Measurements from ENCODE around the gene PBRM1.

DNA sequence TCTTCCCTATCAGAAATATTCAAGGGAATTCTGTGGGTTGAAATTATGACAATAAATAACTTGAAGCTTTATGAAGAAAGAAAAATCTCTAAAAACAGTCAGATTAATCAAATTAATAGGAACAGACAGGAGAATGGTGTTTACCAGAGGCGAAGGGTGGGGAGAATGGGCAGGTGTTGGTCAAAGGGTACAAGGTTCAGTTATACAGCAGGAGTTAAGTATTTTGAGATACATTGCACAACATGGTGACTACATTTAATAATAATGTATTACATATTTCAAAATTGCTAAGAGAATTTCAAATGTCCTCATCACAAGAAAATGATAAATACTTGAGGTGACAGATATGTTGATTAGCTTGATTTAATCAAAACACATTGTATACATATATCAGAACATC, 38.8 kb upstream of the PBRM1 start:
- TF ChIP-seq, protein P1, sequence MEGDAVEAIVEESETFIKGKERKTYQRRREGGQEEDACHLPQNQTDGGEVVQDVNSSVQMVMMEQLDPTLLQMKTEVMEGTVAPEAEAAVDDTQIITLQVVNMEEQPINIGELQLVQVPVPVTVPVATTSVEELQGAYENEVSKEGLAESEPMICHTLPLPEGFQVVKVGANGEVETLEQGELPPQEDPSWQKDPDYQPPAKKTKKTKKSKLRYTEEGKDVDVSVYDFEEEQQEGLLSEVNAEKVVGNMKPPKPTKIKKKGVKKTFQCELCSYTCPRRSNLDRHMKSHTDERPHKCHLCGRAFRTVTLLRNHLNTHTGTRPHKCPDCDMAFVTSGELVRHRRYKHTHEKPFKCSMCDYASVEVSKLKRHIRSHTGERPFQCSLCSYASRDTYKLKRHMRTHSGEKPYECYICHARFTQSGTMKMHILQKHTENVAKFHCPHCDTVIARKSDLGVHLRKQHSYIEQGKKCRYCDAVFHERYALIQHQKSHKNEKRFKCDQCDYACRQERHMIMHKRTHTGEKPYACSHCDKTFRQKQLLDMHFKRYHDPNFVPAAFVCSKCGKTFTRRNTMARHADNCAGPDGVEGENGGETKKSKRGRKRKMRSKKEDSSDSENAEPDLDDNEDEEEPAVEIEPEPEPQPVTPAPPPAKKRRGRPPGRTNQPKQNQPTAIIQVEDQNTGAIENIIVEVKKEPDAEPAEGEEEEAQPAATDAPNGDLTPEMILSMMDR (IDR thresholded peaks at IDR 0.05) = no peak
- TF ChIP-seq EZH2 (IDR thresholded peaks at IDR 0.05; ENCODE audit: borderline replicate concordance, insufficient read depth, low read depth, low read length, poor library complexity, severe bottlenecking) = no peak
